22Rv1 (cell line): Measurements from ENCODE around the gene WWTR1.

Experiments used
- H3K27ac ChIP-seq: fragments of 450-650 bp; 2 replicates; pipeline ENCODE4 v1.5.1; 2017
- ZFX ChIP-seq: fragments of 450-650 bp; IDR thresholded peaks from 2 replicates; pipeline ENCODE4 v1.6.1; 2017; ENCODE audit warnings: antibody characterized with exemption, borderline replicate concordance
- TF ChIP-seq, protein P1 (sequence below): fragments of 450-650 bp; IDR thresholded peaks from 2 replicates; pipeline ENCODE4 v1.5.1; 2017; ENCODE audit warnings: mild to moderate bottlenecking

WWTR1 gene

DNA sequence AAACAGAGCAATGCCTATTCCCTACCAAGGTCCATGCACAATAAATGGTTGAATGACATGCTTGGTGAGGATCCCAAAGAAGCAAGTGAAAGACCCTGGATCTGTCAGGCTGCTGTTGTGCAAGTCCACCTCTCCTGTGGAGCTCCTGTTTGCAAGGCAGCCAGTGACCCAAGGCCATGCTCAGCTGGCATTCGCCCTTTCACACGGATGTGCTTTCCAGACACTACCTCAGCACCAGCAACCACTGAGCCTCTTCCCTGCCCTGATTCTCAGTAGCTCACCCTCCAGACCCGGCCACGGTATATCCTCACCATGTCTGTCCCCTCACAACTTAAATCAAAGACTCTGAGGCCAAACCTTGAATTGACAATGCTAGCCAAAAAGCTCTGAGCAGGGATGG lies 23.3 kb downstream of the WWTR1 start:
- no peak overlapping the region for H3K27ac ChIP-seq

DNA sequence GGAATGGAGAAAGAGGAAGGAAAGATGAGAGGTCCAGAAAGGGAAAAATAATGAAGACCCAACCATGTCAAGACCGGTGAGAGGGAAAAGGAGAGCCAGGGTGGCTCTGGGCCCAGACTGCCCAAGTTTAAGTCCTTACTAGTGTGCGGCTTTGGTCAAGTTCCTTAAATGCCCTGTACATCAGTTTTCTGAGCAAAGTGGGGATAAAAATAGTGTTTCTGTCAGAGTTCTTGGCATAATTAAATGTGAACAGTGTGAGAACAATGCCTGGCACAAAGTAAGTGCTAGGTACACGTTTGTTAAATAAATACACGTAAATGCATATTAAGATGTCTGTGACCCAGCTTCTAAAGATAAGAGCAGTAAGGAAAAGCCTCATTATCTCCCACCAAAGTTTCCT lies 23.8 kb downstream of the WWTR1 start:
- H3K27ac ChIP-seq = no peak overlapping the region
- TF ChIP-seq, protein P1, sequence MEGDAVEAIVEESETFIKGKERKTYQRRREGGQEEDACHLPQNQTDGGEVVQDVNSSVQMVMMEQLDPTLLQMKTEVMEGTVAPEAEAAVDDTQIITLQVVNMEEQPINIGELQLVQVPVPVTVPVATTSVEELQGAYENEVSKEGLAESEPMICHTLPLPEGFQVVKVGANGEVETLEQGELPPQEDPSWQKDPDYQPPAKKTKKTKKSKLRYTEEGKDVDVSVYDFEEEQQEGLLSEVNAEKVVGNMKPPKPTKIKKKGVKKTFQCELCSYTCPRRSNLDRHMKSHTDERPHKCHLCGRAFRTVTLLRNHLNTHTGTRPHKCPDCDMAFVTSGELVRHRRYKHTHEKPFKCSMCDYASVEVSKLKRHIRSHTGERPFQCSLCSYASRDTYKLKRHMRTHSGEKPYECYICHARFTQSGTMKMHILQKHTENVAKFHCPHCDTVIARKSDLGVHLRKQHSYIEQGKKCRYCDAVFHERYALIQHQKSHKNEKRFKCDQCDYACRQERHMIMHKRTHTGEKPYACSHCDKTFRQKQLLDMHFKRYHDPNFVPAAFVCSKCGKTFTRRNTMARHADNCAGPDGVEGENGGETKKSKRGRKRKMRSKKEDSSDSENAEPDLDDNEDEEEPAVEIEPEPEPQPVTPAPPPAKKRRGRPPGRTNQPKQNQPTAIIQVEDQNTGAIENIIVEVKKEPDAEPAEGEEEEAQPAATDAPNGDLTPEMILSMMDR = no peak
- TF ChIP-seq ZFX = no peak

More for the DNA sequence above, 23.3 kb downstream of the WWTR1 start:
- TF ChIP-seq, protein P1 = no peak
- no peak for TF ChIP-seq ZFX

GRCh38 chr3:149632225-149632624 lies 25.6 kb downstream of the WWTR1 start:
- TF ChIP-seq, protein P1 = no peak
- no peak for TF ChIP-seq ZFX

GRCh38 chr3:149630806-149631205 lies 27.0 kb downstream of the WWTR1 start:
- TF ChIP-seq ZFX = no peak
- TF ChIP-seq, protein P1 = no peak
- no peak overlapping the region for H3K27ac ChIP-seq

More at GRCh38 chr3:149632225-149632624, 25.6 kb downstream of the WWTR1 start:
- H3K27ac ChIP-seq = no peak overlapping the region

GRCh38 chr3:149628957-149629670 lies 28.7 kb downstream of the WWTR1 start:
- no peak overlapping the region for H3K27ac ChIP-seq
- TF ChIP-seq ZFX = no peak
- TF ChIP-seq, protein P1 = no peak

- H3K27ac ChIP-seq = no peak overlapping the region
- TF ChIP-seq ZFX = no peak
- TF ChIP-seq, protein P1 = no peak
Measured at GRCh38 chr3:149626671-149627070, 31.2 kb downstream of the WWTR1 start.

GRCh38 chr3:149625795-149626194 lies 32.0 kb downstream of the WWTR1 start:
- H3K27ac ChIP-seq = no peak overlapping the region
- TF ChIP-seq, protein P1 = no peak
- TF ChIP-seq ZFX = no peak
